NT2/D1 (cell line): ENCODE measurements around the gene MOCS3.

ENCODE experiments used
- DNase-seq: peaks from one replicate; pipeline ENCODE4 v3.0.0-alpha.2; 2011; ENCODE audit warnings: low read depth, low spot score
- H3K27me3 ChIP-seq: 2 replicates; pipeline ENCODE4 v1.6.0; 2011; ENCODE audit warnings: mild to moderate bottlenecking; ENCODE audit not compliant: insufficient read length, insufficient read depth
- H3K36me3 ChIP-seq: 2 replicates; pipeline ENCODE4 v1.6.1; 2011; ENCODE audit warnings: mild to moderate bottlenecking, low read length, mixed read lengths; ENCODE audit not compliant: insufficient read depth, insufficient read length
- H3K4me1 ChIP-seq: 2 replicates; pipeline ENCODE4 v1.5.1; 2011; ENCODE audit not compliant: insufficient read depth, insufficient read length
- H3K4me3 ChIP-seq: 2 replicates; pipeline ENCODE4 v1.5.1; 2011; ENCODE audit warnings: low read depth; ENCODE audit not compliant: insufficient read length
- H3K9ac ChIP-seq: 2 replicates; pipeline ENCODE4 v1.6.0; 2011; ENCODE audit warnings: low read depth; ENCODE audit not compliant: insufficient read length
- H3K9me3 ChIP-seq: 2 replicates; pipeline ENCODE4 v1.5.1; 2011; ENCODE audit warnings: mild to moderate bottlenecking, low read length; ENCODE audit not compliant: insufficient read depth
- SUZ12 ChIP-seq: IDR thresholded peaks from 2 replicates; pipeline ENCODE4 v1.6.1; 2011; ENCODE audit not compliant: insufficient read length, insufficient read depth; ENCODE audit errors: extremely low read depth
- YY1 ChIP-seq: IDR thresholded peaks from 2 replicates; pipeline ENCODE4 v1.6.1; 2011; ENCODE audit not compliant: insufficient read length, insufficient read depth
- ZNF274 ChIP-seq: IDR thresholded peaks from 2 replicates; pipeline ENCODE4 v1.6.1; 2011; ENCODE audit warnings: mild to moderate bottlenecking, low read depth, low read length

Gene MOCS3

GRCh38 chr20:50958615-50959542, at the start of gene MOCS3:
Gene MOCS3, plus strand, starts transcription at chr20:50958818. Its CDS starts 25 bp downstream, at chr20:50958843.
- H3K27me3 ChIP-seq, result no peaks in the 10 kb centered on the region
- peak within 1 kb of the TSS; percentile 95 for H3K4me3 ChIP-seq
- H3K9me3 ChIP-seq, result 0 out of 2 replicates have a peak, but pooled peaks cover 7% of the 10 kb centered on the region
- TF ChIP-seq ZNF274 (no peak), YY1 (peak; percentile 78)
- peak; percentile 83 for DNase-seq
- peaks cover 46% of the 10 kb centered on the region for H3K36me3 ChIP-seq
- H3K4me1 ChIP-seq, result peaks cover 3% of the 10 kb centered on the region
- peak within 1 kb of the TSS; percentile 99 for H3K9ac ChIP-seq

DNA sequence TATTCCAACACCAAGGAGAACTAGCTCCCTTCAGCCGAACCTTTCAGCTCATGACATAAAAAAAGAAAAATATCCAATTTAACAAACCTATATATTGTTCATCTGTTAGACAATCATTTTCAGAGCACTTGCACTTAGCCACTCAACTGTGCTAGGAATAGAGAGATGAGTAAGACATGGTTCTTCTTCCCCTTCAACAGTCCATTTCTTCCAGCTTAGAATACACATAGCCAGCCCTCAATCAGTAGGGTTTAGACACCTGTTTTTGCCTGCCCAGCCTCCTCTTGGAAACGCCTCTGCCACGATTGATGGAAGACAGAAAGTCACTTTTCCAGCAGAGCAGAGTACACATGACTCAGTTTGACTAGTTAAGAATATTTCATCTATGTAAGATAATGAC, 49.2 kb upstream of the MOCS3 start:
- no peaks in the 10 kb centered on the region for H3K9me3 ChIP-seq

DNA sequence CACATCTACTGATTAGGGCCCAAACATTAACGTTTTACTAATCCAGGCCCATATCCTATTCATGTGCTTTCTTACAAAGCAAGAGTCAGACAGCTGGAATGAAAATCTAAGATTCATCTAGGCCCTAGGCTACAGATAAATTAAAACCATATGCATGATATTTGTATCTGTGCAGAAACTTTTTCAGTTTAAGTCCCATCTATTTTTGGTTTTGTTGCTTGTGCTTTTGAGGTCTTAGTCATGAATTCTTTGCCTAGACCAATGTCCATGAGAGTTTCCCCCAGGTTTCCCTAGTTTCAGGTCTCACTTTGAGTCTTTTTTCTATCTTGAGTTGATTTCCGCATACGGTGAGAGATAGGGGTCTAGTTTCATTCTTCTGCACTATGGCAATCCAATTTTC, 47.6 kb upstream of the MOCS3 start:
- Histone ChIP-seq H3K4me1 (no peaks in the 10 kb centered on the region), H3K9me3 (no peaks in the 10 kb centered on the region), H3K27me3 (no peaks in the 10 kb centered on the region), H3K9ac (no peak overlapping the region), H3K36me3 (peaks cover 43% of the 10 kb centered on the region), H3K4me3 (no peak overlapping the region)
- TF ChIP-seq ZNF274 (no peak), SUZ12 (no peak), YY1 (no peak)
- DNase-seq, result no peak

More for the DNA sequence above, 49.2 kb upstream of the MOCS3 start:
- DNase-seq, result no peak
- Histone ChIP-seq H3K27me3 (no peaks in the 10 kb centered on the region), H3K4me1 (no peaks in the 10 kb centered on the region), H3K4me3 (no peak overlapping the region), H3K9ac (no peak overlapping the region), H3K36me3 (peaks cover 46% of the 10 kb centered on the region)
- TF ChIP-seq ZNF274, result no peak
- TF ChIP-seq SUZ12, result no peak
- TF ChIP-seq YY1, result no peak

- no peak overlapping the region for H3K4me3 ChIP-seq
These were observed 46.9 kb upstream of the MOCS3 start for GRCh38 chr20:50911716-50912115.

GRCh38 chr20:50913690-50914375, 44.8 kb upstream of the MOCS3 start:
- H3K4me1 ChIP-seq, result no peaks in the 10 kb centered on the region
- H3K27me3 ChIP-seq, result no peaks in the 10 kb centered on the region
- H3K36me3 ChIP-seq, result peaks cover 52% of the 10 kb centered on the region
- no peak overlapping the region for H3K9ac ChIP-seq
- no peak overlapping the region for H3K4me3 ChIP-seq
- TF ChIP-seq ZNF274, result no peak
- TF ChIP-seq SUZ12, result no peak
- no peak for TF ChIP-seq YY1
- no peaks in the 10 kb centered on the region for H3K9me3 ChIP-seq
- no peak for DNase-seq

More at GRCh38 chr20:50911716-50912115, 46.9 kb upstream of the MOCS3 start:
- H3K4me1 ChIP-seq, result no peaks in the 10 kb centered on the region
- no peaks in the 10 kb centered on the region for H3K27me3 ChIP-seq
- no peak for TF ChIP-seq YY1
- no peak for TF ChIP-seq ZNF274
- no peak for TF ChIP-seq SUZ12
- no peak overlapping the region for H3K9ac ChIP-seq
- no peaks in the 10 kb centered on the region for H3K9me3 ChIP-seq
- H3K36me3 ChIP-seq, result peaks cover 50% of the 10 kb centered on the region
- DNase-seq, result no peak

- no peak overlapping the region for H3K9ac ChIP-seq
- H3K27me3 ChIP-seq, result no peaks in the 10 kb centered on the region
- no peaks in the 10 kb centered on the region for H3K9me3 ChIP-seq
- DNase-seq, result no peak
- no peak overlapping the region for H3K4me3 ChIP-seq
- TF ChIP-seq YY1 (no peak), SUZ12 (no peak), ZNF274 (no peak)
- peaks cover 55% of the 10 kb centered on the region for H3K36me3 ChIP-seq
- H3K4me1 ChIP-seq, result no peaks in the 10 kb centered on the region
These were observed 43.2 kb upstream of the MOCS3 start for GRCh38 chr20:50915424-50915823.

DNA sequence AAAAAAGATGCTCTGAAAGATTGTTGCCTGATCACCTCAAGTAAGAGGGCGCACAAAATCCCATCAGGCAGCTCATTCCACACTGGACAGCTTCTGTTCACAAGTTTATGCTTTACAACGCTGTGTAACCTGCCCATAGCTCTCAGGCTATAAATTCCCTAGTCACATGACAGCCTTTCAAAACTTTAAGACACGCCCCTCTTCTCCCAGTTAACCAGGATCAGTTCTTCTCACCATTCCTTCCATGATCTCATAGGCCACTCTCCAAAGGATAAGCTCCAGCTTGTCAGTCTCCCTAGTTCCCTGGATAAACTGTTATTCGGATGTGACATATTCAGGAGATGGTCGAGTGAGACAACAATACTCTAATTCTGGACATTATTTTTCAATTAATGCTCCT, 42.4 kb upstream of the MOCS3 start:
- peaks cover 57% of the 10 kb centered on the region for H3K36me3 ChIP-seq

More for the DNA sequence above, 42.4 kb upstream of the MOCS3 start:
- no peak for DNase-seq
- Histone ChIP-seq H3K4me3 (no peak overlapping the region), H3K4me1 (no peaks in the 10 kb centered on the region), H3K9me3 (no peaks in the 10 kb centered on the region), H3K27me3 (no peaks in the 10 kb centered on the region), H3K9ac (no peak overlapping the region)
- TF ChIP-seq SUZ12, result no peak
- TF ChIP-seq ZNF274, result no peak
- TF ChIP-seq YY1, result no peak
